Measurements from ENCODE around the gene MANF.

- TF ChIP-seq CTCF (IDR thresholded peaks at IDR 0.05) (no peak), EP300 (IDR thresholded peaks at IDR 0.05) (no peak)
These were observed 6.4 kb upstream of the MANF start for GRCh38 chr3:51378726-51379125.

Data from tibial nerve (tissue), 4 donors.